EH (cell line): ENCODE measurements around the gene MYMX.
"Not testable (repeated sequence)": the region's sequence is repeated elsewhere in the genome, so short reads cannot be mapped to it uniquely, and the experiment has no call there.

Experiments
- DNase-seq: peaks from one replicate; pipeline ENCODE4 v3.0.0-alpha.2; 2015; ENCODE audit warnings: low read depth

The MYMX gene

GRCh38 chr6:44219815-44220784 is 3.4 kb downstream of the MYMX start:
- DNase-seq, result no peak

- no peak for DNase-seq
These were observed 4.2 kb downstream of the MYMX start for GRCh38 chr6:44220913-44221290.

GRCh38 chr6:44221291-44221960 is 4.7 kb downstream of the MYMX start:
- peak; percentile 78 for DNase-seq

GRCh38 chr6:44221961-44222335 is 5.2 kb downstream of the MYMX start:
- no peak for DNase-seq

GRCh38 chr6:44222486-44223318 is 6.0 kb downstream of the MYMX start:
- DNase-seq, result no peak

GRCh38 chr6:44223319-44224028 is 6.7 kb downstream of the MYMX start, which contains the start of gene SLC29A1:
SLC29A1 (plus strand) TSS chr6:44223595; CDS start chr6:44227314, 3,719 bp downstream.
- DNase-seq, result peak; percentile 66

GRCh38 chr6:44224029-44224964 is 7.6 kb downstream of the MYMX start:
- DNase-seq, result peak; percentile 40

GRCh38 chr6:44224965-44225305 is 8.2 kb downstream of the MYMX start:
- DNase-seq, result no peak

- no peak for DNase-seq
These were observed 9.0 kb downstream of the MYMX start for GRCh38 chr6:44225579-44226325.

GRCh38 chr6:44226368-44227147 is 9.8 kb downstream of the MYMX start:
- no peak for DNase-seq

- DNase-seq, result no peak
These were observed 10.5 kb downstream of the MYMX start for GRCh38 chr6:44227148-44227793.

GRCh38 chr6:44228031-44228430 is 11.3 kb downstream of the MYMX start:
- no peak for DNase-seq

GRCh38 chr6:44228433-44228832 is 11.7 kb downstream of the MYMX start:
- no peak for DNase-seq

GRCh38 chr6:44228836-44229235 is 12.1 kb downstream of the MYMX start:
- DNase-seq, result no peak

- DNase-seq, result no peak
These were observed 12.8 kb downstream of the MYMX start for GRCh38 chr6:44229376-44230033.

GRCh38 chr6:44230034-44230675 is 13.4 kb downstream of the MYMX start:
- DNase-seq, result no peak

- DNase-seq, result not testable (repeated sequence)
These were observed 14.7 kb downstream of the MYMX start for GRCh38 chr6:44231426-44231825.
